Measurements from ENCODE around the gene MMP7.

MMP7 gene

DNA sequence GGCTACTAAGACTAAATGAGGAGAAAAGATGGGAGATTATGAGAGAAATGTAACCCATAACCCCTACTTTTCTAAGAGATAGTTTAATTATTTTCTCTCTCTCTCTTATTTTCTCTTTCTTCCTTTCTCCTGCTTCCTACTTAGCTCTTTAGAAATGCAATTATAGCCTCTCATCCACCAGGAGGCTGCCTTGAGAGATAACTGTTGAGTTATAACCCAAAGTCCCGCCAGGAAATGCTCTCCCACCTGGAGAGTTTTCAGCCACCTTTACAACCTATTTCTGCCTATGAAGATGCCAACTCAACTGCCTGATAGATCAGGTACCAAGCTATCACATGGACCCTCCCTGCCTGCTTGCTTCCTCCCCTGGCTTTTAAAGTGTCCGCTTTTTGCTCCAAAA, 44.0 kb downstream of the MMP7 start:
- H3K27ac ChIP-seq = no peak overlapping the region
- no peak for TF ChIP-seq ZFX (IDR thresholded peaks at IDR 0.05)
- TF ChIP-seq, protein P1, sequence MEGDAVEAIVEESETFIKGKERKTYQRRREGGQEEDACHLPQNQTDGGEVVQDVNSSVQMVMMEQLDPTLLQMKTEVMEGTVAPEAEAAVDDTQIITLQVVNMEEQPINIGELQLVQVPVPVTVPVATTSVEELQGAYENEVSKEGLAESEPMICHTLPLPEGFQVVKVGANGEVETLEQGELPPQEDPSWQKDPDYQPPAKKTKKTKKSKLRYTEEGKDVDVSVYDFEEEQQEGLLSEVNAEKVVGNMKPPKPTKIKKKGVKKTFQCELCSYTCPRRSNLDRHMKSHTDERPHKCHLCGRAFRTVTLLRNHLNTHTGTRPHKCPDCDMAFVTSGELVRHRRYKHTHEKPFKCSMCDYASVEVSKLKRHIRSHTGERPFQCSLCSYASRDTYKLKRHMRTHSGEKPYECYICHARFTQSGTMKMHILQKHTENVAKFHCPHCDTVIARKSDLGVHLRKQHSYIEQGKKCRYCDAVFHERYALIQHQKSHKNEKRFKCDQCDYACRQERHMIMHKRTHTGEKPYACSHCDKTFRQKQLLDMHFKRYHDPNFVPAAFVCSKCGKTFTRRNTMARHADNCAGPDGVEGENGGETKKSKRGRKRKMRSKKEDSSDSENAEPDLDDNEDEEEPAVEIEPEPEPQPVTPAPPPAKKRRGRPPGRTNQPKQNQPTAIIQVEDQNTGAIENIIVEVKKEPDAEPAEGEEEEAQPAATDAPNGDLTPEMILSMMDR (conservative IDR thresholded peaks at IDR 0.05) = no peak

DNA sequence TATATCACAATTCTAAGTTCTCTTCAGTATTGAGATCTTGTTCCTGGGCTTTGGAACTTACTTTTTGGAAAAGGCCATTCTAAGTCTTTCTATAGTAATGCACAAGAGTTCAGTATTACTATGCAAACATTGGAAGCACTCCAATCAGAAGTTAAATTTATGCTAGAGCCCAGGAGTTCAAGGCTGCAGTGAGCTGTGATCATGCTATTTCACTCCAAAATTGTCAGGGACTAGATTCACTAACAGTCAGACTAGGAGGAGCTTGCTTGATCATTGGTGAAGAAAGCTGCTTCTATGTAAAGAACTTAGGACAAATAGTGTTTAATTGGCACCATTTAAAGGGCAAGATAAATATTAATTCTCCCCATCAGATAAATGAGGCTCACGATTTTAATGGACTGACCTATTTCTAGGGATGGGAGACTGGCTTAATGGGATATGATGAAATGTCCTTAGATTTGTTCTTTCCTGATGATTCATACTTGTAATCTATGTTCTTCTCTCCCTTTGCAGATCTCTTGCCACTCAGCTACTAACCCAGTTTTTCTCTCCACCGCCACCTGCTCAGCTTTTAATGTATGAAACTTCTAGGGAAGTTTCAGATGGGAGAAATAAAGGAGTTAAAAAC, 45.3 kb downstream of the MMP7 start:
- H3K27ac ChIP-seq = no peak overlapping the region
- TF ChIP-seq, protein P1 (conservative IDR thresholded peaks at IDR 0.05) = no peak
- no peak for TF ChIP-seq ZFX (IDR thresholded peaks at IDR 0.05)

DNA sequence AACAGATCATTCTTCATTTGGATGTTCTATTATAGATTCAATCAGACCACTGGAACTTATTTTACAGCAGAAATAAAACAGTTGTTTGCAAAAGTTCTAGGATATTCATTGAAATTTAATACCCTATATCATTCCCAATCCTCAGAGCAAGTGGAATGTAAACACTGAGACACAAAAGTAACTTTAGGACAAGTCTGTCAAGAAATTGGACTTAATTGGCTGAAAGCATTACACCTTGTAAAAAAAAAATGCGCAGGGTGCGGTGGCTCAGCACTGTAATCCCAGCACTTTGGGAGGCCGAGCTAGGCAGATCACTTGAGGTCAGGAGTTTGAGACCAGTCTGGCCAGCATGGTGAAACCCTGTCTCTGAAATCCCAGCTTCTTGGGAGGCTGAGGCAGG, 48.1 kb downstream of the MMP7 start:
- TF ChIP-seq, protein P1 (conservative IDR thresholded peaks at IDR 0.05) = no peak
- no peak for TF ChIP-seq ZFX (IDR thresholded peaks at IDR 0.05)
- peak overlapping the region; percentile 30; the same call in 1 of the 2 replicates for H3K27ac ChIP-seq

DNA sequence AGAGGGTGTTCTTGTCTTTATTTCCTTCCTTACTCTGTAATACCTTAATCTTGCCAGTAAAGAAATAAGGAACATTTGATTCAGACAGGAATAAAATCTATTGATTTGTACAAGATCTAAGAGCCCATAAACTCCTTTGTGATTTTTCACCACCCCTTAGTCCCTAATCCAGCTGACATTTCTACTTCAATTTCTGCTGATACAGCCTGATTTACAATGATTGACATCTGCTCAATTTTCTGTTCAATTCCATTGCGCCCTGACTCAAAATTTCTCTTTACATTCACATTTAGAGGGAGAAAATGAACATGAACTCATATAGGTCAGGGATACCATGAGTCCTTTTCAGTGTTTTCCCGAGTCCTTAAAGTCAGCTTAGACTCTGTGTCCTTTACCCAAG, 50.8 kb downstream of the MMP7 start:
- TF ChIP-seq, protein P1 (conservative IDR thresholded peaks at IDR 0.05) = no peak

DNA sequence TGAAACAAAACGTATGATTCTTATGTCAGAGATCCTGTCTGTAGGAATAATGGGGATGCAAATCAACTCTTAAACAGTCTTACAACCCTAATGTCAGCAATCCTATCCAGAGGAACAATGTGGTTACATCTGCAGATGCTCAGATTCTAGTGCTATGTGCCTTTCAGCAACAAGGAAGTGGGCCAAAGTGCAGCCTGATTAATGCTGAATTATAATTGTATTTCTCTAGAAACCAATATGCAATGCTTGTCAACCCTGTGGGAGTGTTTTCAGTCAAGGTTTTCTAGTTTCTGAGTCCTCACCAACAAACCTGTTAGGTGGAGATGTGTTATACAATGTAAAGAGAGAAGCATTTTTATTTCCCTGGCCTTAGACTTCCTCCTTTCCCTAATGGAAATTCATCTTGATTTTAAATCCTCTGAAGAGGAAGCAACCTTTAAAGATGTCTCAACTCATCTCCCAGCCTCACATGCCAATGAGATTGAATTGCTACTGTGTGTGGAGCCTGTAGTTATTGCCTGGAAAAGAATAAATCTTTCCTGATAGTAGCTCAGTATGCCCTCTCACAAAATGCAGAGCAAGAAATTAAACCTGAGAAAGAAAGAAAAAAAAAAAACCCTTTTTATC, 51.8 kb downstream of the MMP7 start:
- no peak overlapping the region for H3K27ac ChIP-seq
- TF ChIP-seq ZFX (IDR thresholded peaks at IDR 0.05) = no peak
- TF ChIP-seq, protein P1 (conservative IDR thresholded peaks at IDR 0.05) = no peak

More for the DNA sequence above, 50.8 kb downstream of the MMP7 start:
- H3K27ac ChIP-seq = no peak overlapping the region

DNA sequence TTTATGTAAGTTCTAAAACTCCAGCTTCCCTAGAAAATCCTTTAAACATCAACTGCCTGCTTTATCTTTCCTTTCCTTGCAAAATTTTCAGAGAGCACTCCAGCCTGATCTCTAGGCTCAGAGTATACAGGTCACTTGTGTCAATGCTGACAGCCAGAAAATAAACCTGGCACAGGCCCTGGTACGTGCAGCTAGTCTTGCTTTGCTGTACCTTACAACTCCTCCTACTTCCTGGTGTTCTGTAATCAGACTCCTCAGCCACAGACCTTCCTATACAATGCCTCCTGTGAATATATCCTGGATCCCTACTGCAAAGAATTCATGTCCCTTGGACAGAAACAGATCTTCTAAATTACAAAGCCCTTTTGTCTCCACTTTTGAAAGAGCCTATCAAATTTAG, 53.7 kb downstream of the MMP7 start:
- H3K27ac ChIP-seq = peak overlapping the region; percentile 57; the same call in 1 of the 2 replicates
- TF ChIP-seq, protein P1 (conservative IDR thresholded peaks at IDR 0.05) = no peak
- no peak for TF ChIP-seq ZFX (IDR thresholded peaks at IDR 0.05)

DNA sequence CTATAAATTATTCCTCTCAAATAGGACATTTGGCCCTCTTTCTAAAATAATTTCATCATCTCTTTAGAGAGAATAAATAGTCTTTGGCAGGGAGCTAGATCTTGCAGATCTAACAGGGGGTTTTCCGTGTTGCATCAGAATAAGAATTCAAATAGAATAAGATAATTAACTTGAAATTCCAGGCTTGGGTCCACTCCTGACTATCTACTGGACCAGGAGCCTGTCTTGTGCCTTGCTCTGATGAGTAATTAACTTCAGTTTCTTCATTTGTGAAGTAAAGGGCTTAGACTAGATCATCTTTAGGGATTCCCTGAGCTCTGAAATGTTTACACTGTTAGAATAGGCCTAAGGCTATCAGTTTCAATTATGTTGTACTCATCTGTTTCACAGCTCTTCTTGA, 54.5 kb downstream of the MMP7 start:
- TF ChIP-seq, protein P1 (conservative IDR thresholded peaks at IDR 0.05) = no peak
- no peak for TF ChIP-seq ZFX (IDR thresholded peaks at IDR 0.05)
- H3K27ac ChIP-seq = no peak overlapping the region

All from C4-2B (cell line).